Astrocyte (in vitro differentiated cells and primary cell): Measurements from ENCODE around the gene PDLIM5. TPM values are rescaled to one million over a fixed set of nuclear protein-coding genes. Genes with fewer than 3 reads are reported as not detected.
A peak's percentile ranks its signal among the peaks of the same experiment; 100 is the strongest.
"Not testable (repeated sequence)": the region's sequence is repeated elsewhere in the genome, so short reads cannot be mapped to it uniquely, and the experiment has no call there.

Experiments used
- DNase-seq: peaks from one replicate; pipeline ENCODE4 v3.0.0-alpha.2; 2010; ENCODE audit warnings: low read depth
- FAIRE-seq: peaks from 2 replicates; lab custom pipeline; 2011; peaks lifted over from hg19 to GRCh38; lab: Jason Lieb, UNC
- H2AFZ ChIP-seq: 2 replicates; pipeline ENCODE4 v1.6.0; 2012; ENCODE audit warnings: low read depth, low read length, inconsistent platforms
- H3K27ac ChIP-seq: 2 replicates; pipeline ENCODE4 v1.5.1; 2011; ENCODE audit warnings: low read depth, low read length, inconsistent platforms
- H3K27me3 ChIP-seq: 2 replicates; pipeline ENCODE4 v1.6.0; 2011; ENCODE audit warnings: low read length, inconsistent platforms; ENCODE audit not compliant: insufficient read depth
- H3K36me3 ChIP-seq: 2 replicates; pipeline ENCODE4 v1.5.1; 2011; ENCODE audit warnings: low read length, inconsistent platforms; ENCODE audit not compliant: insufficient read depth
- H3K4me1 ChIP-seq: 2 replicates; pipeline ENCODE4 v1.5.1; 2011; ENCODE audit warnings: low read length, inconsistent platforms; ENCODE audit not compliant: insufficient read depth
- H3K4me2 ChIP-seq: 2 replicates; pipeline ENCODE4 v1.6.0; 2012; ENCODE audit warnings: low read length, inconsistent platforms
- H3K4me3 ChIP-seq: 2 replicates; pipeline ENCODE4 v1.5.1; 2011; ENCODE audit warnings: low read depth, mild to moderate bottlenecking, low read length, inconsistent platforms; ENCODE audit not compliant: insufficient read depth
- H3K79me2 ChIP-seq: 2 replicates; pipeline ENCODE4 v1.6.0; 2012; ENCODE audit warnings: mild to moderate bottlenecking, low read length, inconsistent platforms; ENCODE audit not compliant: insufficient read depth
- H3K9ac ChIP-seq: 2 replicates; pipeline ENCODE4 v1.6.0; 2012; ENCODE audit warnings: mild to moderate bottlenecking, low read length, inconsistent platforms
- H3K9me3 ChIP-seq: 2 replicates; pipeline ENCODE4 v1.5.1; 2012; ENCODE audit warnings: low read depth, mild to moderate bottlenecking, low read length, inconsistent platforms; ENCODE audit not compliant: insufficient read depth
- H4K20me1 ChIP-seq: 2 replicates; pipeline ENCODE4 v1.6.0; 2012; ENCODE audit warnings: low read length, inconsistent platforms; ENCODE audit not compliant: insufficient read depth
- H3K27ac Mint-ChIP-seq: one replicate; pipeline ENCODE4 v1.8.0; 2021; ENCODE audit warnings: mild to moderate bottlenecking, mixed read lengths; ENCODE audit not compliant: unreplicated experiment
- H3K27me3 Mint-ChIP-seq: one replicate; pipeline ENCODE4 v1.8.0; 2021; ENCODE audit warnings: low read depth, mixed read lengths; ENCODE audit not compliant: unreplicated experiment
- H3K36me3 Mint-ChIP-seq: one replicate; pipeline ENCODE4 v1.8.0; 2021; ENCODE audit warnings: low read depth, mixed read lengths; ENCODE audit not compliant: unreplicated experiment
- H3K4me1 Mint-ChIP-seq: one replicate; pipeline ENCODE4 v1.8.0; 2021; ENCODE audit warnings: low read depth, mixed read lengths; ENCODE audit not compliant: unreplicated experiment
- H3K4me3 Mint-ChIP-seq: one replicate; pipeline ENCODE4 v1.8.0; 2021; ENCODE audit warnings: mild to moderate bottlenecking, moderate library complexity, mixed read lengths; ENCODE audit not compliant: unreplicated experiment
- H3K9me3 Mint-ChIP-seq: one replicate; pipeline ENCODE4 v1.8.0; 2021; ENCODE audit warnings: mild to moderate bottlenecking, mixed read lengths; ENCODE audit not compliant: unreplicated experiment
- EZH2 ChIP-seq: IDR thresholded peaks from 2 replicates; pipeline ENCODE4 v1.6.1; 2012; ENCODE audit warnings: mild to moderate bottlenecking, low read length, inconsistent platforms; ENCODE audit not compliant: insufficient read depth
- total RNA-seq: library from RNA; stranded (reverse); gene quantifications from 2 replicates; pipeline ENCODE4 v1.2.1, GENCODE V29; 2021
- TF ChIP-seq, protein P1 (sequence below): IDR thresholded peaks from 2 replicates; pipeline ENCODE4 v1.5.1; 2011; ENCODE audit warnings: low read depth, mild to moderate bottlenecking, inconsistent platforms, low read length, moderate library complexity; ENCODE audit not compliant: insufficient read depth

The PDLIM5 gene
- total RNA-seq, 1 donor from 2014 or later, result 181 TPM

DNA sequence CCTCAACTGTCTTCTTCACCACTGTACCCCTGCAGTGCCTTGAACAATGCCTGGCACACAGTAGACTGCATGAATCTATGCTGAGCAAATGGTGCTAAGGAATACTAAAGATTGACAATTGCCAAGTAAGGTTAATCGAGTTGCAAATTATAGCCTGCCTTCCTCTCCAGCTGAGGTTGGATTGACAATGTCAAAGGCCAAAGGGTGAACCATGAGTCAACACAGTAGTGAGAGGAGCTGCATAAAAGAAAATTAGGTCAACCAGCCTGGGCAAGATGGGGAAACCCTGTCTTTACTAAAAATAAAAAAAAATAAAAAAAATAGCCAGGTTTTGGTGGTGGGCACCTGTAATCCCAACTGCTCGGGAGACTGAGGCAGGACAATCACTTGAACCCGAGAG, 208.9 kb downstream of the PDLIM5 start:
- Histone ChIP-seq H3K4me2 (no peak overlapping the region), H3K27ac (no peak overlapping the region), H3K9ac (no peak overlapping the region), H2AFZ (no peak overlapping the region), H3K27me3 (no peaks in the 10 kb centered on the region), H3K4me3 (no peak overlapping the region), H3K4me1 (no peaks in the 10 kb centered on the region), H3K9me3 (no peaks in the 10 kb centered on the region), H4K20me1 (no peaks in the 10 kb centered on the region), H3K79me2 (no peaks in the 10 kb centered on the region), H3K36me3 (peaks cover 42% of the 10 kb centered on the region)
- DNase-seq, result no peak
- TF ChIP-seq, protein P1, sequence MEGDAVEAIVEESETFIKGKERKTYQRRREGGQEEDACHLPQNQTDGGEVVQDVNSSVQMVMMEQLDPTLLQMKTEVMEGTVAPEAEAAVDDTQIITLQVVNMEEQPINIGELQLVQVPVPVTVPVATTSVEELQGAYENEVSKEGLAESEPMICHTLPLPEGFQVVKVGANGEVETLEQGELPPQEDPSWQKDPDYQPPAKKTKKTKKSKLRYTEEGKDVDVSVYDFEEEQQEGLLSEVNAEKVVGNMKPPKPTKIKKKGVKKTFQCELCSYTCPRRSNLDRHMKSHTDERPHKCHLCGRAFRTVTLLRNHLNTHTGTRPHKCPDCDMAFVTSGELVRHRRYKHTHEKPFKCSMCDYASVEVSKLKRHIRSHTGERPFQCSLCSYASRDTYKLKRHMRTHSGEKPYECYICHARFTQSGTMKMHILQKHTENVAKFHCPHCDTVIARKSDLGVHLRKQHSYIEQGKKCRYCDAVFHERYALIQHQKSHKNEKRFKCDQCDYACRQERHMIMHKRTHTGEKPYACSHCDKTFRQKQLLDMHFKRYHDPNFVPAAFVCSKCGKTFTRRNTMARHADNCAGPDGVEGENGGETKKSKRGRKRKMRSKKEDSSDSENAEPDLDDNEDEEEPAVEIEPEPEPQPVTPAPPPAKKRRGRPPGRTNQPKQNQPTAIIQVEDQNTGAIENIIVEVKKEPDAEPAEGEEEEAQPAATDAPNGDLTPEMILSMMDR, result no peak
- TF ChIP-seq EZH2, result no peak
- Mint-ChIP-seq H3K36me3 (peaks cover 26% of the 10 kb centered on the region), H3K4me1 (peaks cover 3% of the 10 kb centered on the region), H3K9me3 (no peaks in the 10 kb centered on the region), H3K4me3 (no peak overlapping the region), H3K27me3 (no peaks in the 10 kb centered on the region), H3K27ac (no peak overlapping the region)
- no peak for FAIRE-seq

DNA sequence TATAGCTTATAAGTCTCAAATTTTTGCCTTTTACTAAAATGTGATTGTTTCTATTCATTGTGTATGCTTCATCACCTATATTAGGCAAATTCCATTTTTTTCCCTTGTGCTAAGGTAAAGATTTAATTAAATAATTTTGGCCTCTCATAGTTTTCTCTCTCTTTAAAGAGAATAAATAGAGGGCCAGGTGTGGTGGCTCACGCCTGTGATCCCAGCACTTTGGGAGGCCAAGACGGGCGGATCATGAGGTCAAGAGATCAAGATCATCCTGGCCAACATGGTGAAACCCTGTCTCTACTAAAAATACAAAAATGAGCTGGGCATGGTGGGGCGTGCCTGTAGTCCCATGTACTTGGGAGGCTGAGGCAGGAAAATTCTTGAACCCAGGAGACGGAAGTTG, 213.3 kb downstream of the PDLIM5 start:
- peaks cover 22% of the 10 kb centered on the region for H3K36me3 Mint-ChIP-seq
- H3K4me3 ChIP-seq, H3K27me3 Mint-ChIP-seq, H2AFZ ChIP-seq, H3K9me3 ChIP-seq, H3K27me3 ChIP-seq, H4K20me1 ChIP-seq, H3K79me2 ChIP-seq, H3K4me1 ChIP-seq, H3K4me3 Mint-ChIP-seq, DNase-seq, H3K9ac ChIP-seq, H3K27ac ChIP-seq, H3K4me1 Mint-ChIP-seq, H3K4me2 ChIP-seq, H3K9me3 Mint-ChIP-seq, H3K27ac Mint-ChIP-seq, FAIRE-seq: not testable (repeated sequence)
- peaks cover 39% of the 10 kb centered on the region for H3K36me3 ChIP-seq

DNA sequence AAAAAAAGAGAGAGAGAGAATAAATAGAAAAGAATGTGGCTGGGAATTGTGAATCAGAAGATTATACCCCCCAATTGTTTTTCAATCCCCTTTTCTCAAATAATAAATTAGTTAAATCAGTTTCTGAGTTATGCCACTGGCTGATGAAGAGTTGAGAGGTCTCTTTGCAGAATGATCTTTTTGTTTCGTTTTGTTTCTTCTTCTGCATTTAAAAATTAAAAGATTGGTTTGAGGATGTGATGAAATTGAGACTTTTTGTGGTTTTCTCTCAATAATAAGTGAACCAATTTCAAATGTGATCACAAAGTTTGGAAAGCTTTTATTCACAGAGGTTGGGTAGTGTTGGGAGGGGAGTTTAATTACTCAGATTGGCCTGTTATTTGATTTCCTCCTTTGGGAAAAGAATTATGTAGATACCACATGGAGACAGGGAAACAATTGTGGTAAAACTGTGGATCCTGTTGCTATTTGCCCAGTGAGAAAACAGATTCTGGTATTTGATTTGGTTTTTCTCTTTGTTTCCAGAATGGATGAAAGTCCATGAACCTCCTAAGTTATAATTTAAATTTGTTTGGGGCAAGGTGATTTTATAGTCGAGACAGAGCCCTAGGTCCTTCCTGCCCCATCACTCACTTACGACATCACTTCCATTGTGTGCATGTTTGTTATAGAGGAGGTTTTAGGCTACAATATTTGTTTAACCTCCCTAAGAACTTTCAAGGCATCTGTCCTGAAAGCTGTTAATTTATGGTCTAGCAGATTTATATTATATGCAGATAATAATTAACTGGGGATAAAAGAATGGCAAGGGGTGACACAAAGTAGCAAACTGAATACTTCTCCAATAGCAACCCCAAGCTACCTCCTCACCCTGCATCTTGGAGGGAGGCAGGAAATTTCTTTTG, 214.0 kb downstream of the PDLIM5 start:
- no peak for TF ChIP-seq EZH2
- TF ChIP-seq, protein P1, result no peak
- no peak overlapping the region for H3K4me3 ChIP-seq
- DNase-seq (no peak), FAIRE-seq (no peak)
- Mint-ChIP-seq H3K4me1 (peaks cover 6% of the 10 kb centered on the region), H3K4me3 (no peak overlapping the region), H3K36me3 (peaks cover 18% of the 10 kb centered on the region), H3K27ac (peak overlapping the region; percentile 62), H3K27me3 (no peaks in the 10 kb centered on the region), H3K9me3 (no peaks in the 10 kb centered on the region)
- no peak overlapping the region for H3K27ac ChIP-seq
- no peaks in the 10 kb centered on the region for H3K9me3 ChIP-seq
- H3K27me3 ChIP-seq, result no peaks in the 10 kb centered on the region
- H3K9ac ChIP-seq, result no peak overlapping the region
- no peaks in the 10 kb centered on the region for H4K20me1 ChIP-seq
- peaks cover 35% of the 10 kb centered on the region for H3K36me3 ChIP-seq
- H3K79me2 ChIP-seq, result no peaks in the 10 kb centered on the region
- H3K4me2 ChIP-seq, result no peak overlapping the region
- no peak overlapping the region for H2AFZ ChIP-seq
- H3K4me1 ChIP-seq, result no peaks in the 10 kb centered on the region
